Stimulated activated CD4-positive, alpha-beta T cell treated with anti-CD3 and anti-CD28 coated beads, Interleukin-2, amount 100 ng/mL, for 24 hours (primary cell): ENCODE results near the gene XRRA1.

Experiments
- DNase-seq, 2 donors: peaks; one replicate each; pipeline ENCODE4 v3.0.0-alpha.2; 2020

XRRA1 gene

GRCh38 chr11:74822170-74822569 lies 126.7 kb downstream of the XRRA1 start:
- no peak for DNase-seq

GRCh38 chr11:74820763-74821162 lies 128.1 kb downstream of the XRRA1 start:
- DNase-seq = no peak

GRCh38 chr11:74819400-74819799 lies 129.5 kb downstream of the XRRA1 start:
- DNase-seq = no peak

GRCh38 chr11:74818283-74818946 lies 130.5 kb downstream of the XRRA1 start:
- DNase-seq = no peak

DNA sequence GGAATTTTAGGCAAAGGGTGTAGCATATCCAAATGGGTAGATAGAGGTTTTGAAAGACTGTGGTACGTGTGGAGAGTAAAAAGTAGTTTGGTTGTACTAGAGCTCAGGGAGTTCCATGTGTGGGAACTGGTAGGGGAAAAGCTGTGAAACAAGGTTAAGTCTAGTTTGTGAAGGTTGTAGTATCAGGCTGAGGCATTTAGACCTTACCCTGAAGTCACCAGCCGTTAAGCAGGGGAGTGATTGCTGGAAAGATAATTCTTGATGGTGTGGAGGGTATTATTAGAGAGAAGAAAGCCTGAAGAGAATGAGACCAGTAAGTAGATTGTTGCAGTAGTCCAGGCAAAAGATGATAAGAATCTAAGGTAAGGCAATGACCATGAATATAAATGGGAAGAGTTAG lies 132.2 kb downstream of the XRRA1 start:
- no peak for DNase-seq

- DNase-seq = no peak
Measured at GRCh38 chr11:74815966-74816365, 132.9 kb downstream of the XRRA1 start.

- DNase-seq = no peak
Measured at GRCh38 chr11:74809801-74810200, 139.1 kb downstream of the XRRA1 start.

DNA sequence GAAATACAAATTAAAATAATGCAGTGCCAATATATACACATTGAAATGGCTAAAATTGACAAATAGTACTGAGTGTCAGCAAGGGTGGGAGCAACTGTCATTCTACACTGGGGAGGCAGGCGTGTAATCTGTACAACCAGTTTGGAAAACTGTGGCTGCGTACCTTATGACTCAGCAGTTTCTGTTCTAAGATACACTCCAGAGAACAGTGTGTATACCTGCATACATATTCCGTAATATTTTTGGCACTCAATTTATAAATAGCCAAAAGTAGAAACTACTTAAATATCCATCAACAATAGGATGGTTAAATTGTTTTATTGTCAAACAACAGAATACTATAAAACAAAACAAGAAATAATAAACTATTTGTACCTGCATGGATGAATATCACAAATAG lies 142.6 kb downstream of the XRRA1 start:
- no peak for DNase-seq

DNA sequence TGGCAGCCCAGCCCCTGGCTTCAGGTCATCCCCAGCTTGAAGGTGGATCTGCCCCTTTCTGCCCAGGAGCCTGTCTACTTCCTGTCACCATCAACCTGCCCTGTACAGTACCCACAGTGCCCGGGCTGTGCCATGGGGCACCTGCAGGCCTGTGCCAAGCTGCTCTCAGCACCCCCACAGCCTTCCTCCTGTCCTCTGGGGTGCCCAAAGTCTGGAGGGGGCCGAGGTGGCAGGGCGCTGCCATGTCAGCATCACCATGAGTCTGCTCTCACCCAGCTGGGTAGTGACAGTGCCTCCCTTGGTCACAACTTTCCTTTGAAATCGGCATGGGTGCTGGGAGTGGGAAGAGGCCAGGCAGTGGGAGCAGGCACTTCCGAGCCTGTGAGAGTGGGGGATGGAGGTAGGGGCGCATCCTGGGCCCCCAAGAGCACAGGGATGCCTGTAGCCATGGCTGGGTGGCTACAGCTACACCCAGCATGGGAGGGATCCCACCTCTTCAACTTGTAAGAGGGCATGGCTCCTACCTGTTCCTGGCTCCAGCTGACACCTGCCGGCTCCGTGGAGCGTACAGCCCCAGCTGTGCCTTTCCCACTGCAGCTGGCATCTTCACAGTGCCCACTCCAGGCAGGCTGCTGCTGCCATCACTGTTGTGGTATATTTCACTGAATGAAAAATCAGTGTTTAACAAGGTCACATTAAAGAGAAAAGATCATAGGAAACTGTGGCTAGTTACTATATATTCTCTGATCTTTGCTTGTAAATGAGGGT lies 157.4 kb downstream of the XRRA1 start:
- no peak for DNase-seq
